Hepatic stellate cell (primary cell): ENCODE measurements around the gene RAET1G.
A peak's percentile ranks its signal among the peaks of the same experiment; 100 is the strongest.
"Not testable (repeated sequence)": the region's sequence is repeated elsewhere in the genome, so short reads cannot be mapped to it uniquely, and the experiment has no call there.

ENCODE experiments used
- DNase-seq: peaks from one replicate; pipeline ENCODE4 v3.0.0; 2011; ENCODE audit warnings: low spot score

Gene RAET1G

DNA sequence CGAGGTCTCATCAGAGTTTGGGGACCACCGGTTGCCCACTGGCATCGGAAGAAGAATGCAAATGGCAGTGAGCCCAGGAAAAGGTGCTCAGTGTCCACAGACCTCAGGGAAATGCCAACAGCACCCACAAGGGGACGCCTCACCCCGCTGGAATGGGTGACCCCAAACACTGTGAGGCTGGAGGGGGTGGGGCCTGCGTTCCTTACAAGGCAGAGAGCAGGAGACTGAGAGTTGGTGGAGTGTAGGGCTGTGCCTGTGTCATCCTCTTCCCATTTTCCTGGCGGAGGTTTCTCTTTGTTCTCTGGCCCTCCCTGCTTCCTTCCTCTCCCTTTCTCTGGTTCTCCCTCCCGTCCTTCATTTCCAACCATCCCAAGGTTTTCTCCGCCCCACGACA is 31.0 kb upstream of the RAET1G start:
- DNase-seq, result not testable (repeated sequence)

DNA sequence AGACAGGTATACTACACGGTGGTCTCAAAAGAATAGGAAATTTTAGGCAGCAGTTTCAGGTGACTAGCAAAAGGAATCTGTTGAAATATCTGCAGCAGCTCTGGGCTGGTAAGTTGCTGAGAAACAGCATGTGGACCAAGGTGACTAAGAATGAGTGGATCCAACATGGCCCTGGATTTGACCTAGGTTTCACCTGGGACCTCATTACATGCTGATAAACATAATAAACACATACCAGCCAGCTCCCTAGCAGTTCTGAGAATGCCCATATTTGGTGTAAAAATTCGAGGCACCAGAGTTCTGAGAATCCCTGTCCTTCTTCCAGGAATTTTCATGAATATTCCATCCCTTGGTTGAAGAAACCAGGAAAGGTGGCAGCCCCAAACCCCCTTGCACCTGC is 30.5 kb upstream of the RAET1G start:
- DNase-seq, result not testable (repeated sequence)

DNA sequence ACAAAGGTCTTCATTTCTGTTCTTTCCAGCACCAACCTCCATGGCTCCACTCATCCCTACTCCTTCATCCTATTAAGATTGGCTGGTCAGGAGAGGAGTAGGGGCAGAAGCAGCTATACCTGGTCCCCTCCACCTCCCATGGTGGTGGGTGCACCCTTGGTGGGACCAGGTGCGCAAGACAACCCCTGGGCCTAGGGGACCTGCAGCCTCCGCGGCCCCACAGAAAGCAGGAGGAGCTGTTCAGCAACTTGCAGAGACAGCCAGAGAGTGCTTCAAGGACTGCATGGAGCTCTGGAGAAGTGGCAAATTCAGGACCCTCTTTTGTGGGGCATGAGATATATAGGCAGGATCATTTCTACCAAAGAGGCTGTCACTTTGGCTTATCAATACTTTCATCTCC is 28.7 kb upstream of the RAET1G start:
- no peak for DNase-seq

DNA sequence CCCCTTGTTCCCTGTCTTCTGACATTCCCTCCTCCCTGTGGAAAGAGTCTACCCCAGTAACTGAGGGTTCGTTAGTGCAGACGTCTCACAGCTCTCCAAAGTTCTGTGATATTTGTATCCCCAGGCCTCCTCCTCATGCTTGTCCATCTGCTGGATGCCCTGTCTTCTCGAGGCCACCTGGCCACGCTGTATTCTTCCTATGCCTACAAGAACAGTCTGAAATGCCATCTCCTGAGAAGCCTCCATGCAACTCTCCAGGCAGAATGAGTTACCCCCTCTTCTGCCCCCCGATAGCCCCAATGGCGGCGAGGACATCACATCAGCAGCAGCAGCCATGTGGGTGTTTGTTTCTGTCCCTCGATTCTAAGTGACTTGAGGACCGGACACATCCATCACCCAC is 28.2 kb upstream of the RAET1G start:
- no peak for DNase-seq

DNA sequence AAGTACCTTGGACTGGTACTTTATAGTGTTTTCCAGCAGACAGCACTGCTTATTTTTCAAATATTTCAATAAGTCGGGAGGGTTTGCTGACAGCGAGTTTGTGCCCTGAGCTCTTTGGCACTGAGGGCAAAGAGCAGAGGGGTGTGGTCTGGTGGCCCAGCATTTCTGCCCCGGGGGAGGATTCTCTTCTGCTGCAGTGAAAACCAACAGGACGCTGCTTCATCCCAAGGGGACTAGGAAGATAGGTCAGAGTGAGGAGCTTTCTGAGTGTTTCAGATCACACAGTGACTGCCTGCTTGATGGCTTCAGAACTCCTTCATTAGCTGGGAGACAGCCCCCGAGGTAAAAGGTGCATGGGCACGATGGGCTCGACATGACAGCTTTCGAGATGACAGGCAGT is 27.5 kb upstream of the RAET1G start:
- no peak for DNase-seq

DNA sequence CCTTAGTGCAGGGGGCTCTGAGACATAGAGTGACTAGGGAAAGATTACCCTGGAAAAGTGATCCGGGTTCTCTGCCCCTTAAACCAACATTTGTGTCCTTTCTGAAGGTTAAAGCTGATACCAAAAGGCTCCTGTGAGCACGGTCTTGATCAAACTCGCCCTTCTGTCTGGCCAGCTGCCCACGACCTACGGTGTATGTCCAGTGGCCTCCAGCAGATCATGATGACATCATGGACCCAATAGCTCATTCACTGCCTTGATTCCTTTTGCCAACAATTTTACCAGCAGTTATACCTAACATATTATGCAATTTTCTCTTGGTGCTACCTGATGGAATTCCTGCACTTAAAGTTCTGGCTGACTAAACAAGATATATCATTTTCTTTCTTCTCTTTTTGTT is 25.7 kb upstream of the RAET1G start:
- no peak for DNase-seq

DNA sequence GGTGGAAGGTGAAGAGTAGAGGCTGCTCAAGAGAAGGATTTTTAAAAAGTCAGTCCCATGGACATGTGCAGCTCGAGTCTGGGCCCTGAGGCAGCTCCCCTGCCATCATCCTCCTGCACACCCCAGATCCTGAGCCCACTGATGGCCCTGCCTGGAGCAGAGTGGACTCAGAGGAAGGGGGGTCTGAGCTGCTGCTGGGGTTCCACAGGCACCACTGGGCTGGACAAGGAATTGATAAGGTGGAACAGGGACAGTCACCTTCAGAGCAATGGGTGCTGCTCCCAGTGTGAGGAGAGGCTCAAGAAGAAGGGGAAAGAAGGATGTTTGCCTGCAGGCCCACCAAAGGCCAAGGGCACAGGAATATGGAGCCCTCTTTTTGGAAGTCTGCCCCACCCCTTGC is 25.1 kb upstream of the RAET1G start:
- no peak for DNase-seq

DNA sequence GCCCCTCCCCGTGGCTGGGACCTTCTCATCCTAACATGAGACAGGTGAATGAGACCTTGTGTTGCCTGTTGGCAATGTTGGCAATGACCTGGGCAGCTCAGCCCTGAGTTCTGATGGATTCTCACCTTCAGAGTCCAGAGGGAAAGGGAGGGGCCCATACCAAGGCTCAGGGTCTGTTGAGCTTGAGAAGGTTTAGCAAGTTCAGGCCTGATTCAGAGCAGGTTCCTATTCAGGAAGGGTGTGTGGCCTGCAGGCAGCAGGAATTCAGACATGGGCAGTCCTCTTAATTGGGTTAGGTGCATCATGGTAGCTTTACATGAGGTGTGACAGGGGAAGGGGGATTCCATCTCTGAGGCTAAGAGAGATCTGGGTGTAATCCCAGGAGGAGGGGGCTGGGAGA is 24.6 kb upstream of the RAET1G start:
- DNase-seq, result not testable (repeated sequence)

DNA sequence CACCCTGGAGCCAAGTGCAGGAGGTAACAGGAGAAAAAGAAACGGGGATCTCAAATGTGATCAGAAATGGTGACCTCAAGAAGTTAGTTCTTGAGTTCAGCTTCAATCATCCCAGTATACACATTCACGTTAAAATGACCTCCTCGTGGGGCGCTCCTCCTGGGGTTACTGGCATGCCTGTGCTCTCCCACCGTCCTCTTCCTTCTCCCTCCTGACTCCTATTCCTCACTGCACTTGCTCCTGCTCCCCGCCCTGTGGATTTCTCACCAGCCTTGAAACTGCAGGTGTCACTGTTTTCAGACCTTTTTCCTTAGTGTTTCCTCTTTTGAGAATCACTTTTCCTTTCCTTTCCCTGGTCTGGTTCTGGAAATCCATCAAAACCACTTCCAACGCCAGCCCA is 23.7 kb upstream of the RAET1G start:
- DNase-seq, result not testable (repeated sequence)

DNA sequence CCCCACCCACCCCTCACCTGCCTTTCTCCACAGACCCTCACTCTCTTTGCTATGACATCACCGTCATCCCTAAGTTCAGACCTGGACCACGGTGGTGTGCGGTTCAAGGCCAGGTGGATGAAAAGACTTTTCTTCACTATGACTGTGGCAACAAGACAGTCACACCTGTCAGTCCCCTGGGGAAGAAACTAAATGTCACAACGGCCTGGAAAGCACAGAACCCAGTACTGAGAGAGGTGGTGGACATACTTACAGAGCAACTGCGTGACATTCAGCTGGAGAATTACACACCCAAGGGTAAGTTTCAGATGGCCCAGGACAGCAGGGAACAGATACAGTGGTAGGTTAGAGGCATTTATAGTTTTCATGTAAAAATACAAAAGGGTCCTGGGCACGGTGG is 22.4 kb upstream of the RAET1G start:
- not testable (repeated sequence) for DNase-seq

DNA sequence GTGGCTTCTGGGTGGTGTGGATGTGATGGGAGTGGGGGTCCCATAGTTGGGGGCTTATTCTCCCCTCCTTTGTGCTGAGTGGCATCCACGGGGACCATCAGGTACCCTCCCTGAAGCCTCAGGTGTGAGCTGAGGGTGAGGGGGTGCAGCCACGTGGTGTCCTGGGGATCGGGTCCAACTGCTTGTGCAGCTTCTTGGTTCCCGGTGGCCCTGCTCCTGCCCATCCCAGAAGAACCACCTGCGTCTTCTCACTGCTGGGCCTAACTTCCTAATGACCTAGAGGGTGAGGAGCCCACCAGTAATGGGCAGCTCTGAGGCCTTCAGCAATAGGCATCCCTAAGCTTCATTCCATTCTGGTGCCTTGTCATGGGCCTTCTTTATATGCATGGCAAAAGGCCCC is 20.4 kb upstream of the RAET1G start:
- not testable (repeated sequence) for DNase-seq

DNA sequence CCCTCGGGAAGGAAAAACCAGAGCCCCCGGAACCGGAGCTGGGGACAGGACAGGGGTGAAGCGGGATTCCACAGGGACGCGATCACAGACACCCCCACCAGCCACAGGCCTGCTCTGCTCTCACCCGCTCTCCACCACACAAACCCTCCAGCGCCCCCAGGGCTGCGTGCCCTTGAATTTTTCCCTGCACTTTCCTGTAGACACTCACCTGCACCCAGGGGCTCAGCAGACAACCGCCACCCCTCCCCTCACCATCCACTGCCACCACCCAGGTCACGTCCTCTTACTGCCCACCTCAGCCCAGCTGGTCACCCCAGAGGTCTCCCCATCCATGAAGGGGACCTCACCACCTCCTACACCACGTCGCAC is 19.5 kb upstream of the RAET1G start:
- DNase-seq, result no peak

DNA sequence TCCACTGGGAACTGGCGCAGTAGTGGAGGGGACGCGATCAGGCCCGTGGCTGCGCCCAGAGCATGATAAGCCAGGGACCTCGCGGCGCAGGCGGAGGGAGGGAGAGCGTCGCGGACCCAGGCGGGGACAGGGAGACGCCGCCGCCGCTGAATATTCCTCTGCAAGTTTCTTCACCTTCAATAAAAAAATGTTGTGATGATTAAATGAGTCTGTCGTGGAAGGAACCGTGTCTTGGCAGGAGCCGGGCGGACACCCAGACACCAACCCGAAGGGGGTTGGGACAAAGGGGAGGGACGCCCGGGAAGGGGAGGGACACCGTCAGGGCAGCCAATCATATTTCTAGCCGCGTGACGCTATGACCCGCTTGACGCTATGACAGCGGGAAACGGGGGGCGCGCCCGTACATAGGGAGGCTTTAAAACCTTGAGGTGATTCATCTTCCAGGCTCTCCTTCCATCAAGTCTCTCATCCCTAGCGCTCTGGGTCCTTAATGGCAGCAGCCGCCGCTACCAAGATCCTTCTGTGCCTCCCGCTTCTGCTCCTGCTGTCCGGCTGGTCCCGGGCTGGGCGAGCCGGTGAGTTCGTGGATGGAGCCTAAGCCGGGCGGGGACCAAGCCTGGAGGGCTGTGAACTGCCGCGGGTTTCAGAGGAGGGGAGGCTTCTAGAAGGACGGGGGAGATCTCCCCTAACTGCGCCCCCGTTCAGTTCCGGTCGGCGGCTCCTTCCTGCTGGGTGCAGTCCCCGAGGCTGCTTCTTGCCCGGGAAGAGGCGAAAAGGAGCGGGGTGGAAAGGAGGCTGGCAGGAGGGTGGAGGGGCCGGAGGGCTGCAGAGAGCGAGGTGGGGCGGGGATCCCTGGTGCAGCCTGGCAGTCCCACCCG is 18.9 kb upstream of the RAET1G start, which contains the start of gene ULBP2:
TSS of gene ULBP2 (plus strand) at position 432 of the 878 bp plus-strand sequence. CDS start at position 491, 59 bp downstream.
- peak; percentile 98 for DNase-seq

DNA sequence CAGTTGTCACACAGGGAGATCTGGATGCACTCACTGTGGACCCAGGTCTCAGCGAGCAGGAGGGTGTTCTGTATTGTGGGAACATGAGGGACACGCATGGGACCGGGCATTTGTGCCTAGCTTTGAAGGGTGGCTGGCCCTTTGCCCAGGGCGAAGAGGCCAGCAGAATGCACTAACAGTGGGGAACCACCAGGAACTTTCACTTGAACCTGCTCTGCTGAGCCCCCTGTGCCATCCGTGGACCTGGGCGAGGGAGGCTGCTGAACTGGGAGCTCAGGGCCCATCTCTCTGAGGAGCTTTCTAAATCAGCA is 17.7 kb upstream of the RAET1G start:
- no peak for DNase-seq

DNA sequence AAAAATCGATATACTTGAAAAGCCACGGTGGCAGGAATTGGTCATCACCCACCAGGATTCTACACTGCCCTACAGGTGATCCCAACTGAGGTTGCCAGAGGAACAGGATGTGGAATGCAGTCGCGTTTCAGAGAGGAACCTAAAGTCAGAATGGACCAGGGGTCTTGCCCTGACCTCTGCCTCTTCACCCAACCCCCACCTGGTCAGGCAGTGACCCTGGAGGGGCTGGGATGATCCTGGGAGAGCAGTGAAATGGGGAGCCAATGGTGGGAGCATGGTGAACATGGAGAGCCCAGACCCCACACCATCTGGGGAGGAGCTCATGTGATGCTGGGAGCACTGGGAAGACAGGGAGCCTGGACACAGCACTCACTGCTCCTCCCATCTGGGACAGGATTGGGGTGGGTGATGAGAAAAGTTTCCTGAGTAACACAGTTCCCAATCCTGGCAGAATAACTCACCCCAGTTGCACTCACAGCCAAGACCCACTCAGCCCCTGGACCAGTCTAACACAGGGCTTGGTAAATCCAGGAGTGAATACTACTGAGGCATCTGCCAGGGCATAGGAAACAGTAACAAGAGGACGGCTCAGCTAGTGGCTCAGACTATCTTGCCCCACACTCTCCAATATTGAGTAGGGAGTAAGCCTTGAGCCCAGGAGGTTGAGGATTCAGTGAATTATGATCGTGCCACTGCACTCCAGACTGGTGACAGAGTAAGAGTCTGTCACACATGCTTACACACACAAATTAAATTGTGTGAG is 17.2 kb upstream of the RAET1G start:
- DNase-seq, result no peak

DNA sequence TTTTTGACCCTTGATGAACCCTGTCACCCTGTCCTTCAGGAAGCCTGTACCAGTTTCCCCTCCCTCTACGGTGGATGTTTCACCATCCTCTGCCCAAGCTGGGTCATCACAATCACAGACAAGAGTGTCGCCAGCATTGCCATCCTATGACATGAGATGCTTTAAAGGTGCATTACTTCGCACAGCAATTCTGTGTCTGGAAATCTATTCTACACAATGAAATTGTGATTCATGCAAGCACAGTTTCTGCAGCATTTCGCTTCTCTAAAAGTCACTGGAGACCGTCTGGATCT is 16.4 kb upstream of the RAET1G start:
- DNase-seq, result no peak

DNA sequence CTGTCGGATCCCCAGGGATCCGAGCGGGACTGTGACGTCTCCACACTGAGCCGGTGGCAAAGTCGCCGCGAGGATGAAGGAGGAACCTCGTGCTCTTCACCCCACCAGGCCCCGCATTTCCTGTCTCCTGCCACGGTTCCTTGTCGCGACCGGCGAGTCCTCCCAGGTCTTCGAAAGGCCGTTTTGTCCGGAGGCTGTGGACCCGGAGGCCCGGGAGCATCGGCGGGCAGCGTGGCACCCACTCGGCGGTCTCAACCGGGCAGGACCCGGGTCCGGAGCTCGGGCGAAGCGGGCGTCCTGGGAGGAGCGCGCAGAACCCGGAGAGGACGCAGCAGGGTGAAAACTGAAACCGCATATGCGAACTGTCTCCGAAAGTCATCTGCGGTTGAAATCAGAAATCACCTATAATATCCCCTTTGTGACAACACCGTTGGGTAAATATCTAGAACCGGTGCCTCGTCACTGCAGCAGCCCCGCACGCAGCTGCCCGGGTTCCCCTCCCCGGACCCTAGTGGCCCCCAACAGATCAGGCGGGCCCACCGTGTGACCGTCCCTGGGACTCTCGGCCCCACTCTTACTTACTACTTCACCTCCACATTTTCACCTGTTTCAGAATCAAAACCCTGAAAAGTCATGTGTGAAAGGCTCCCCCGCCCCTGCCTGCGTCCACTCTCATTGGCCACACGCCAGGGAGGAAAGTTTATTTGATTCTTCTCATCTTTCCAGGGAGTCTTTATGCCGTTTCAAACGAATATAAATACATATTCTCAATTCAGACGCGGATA is 15.8 kb upstream of the RAET1G start:
- DNase-seq, result peak; percentile 31

DNA sequence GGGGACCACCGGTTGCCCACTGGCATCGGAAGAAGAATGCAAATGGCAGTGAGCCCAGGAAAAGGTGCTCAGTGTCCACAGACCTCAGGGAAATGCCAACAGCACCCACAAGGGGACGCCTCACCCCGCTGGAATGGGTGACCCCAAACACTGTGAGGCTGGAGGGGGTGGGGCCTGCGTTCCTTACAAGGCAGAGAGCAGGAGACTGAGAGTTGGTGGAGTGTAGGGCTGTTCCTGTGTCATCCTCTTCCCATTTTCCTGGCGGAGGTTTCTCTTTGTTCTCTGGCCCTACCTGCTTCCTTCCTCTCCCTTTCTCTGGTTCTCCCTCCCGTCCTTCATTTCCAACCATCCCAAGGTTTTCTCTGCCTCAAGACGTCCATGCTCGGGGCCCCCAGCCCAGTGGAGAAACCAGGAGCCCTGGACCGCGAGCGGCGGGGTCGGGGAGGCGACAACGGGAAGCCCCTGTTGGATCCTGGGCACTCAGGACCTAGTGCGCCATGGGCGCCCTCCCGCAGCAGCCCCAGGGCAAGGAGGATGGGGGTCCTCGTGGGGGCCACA is 15.2 kb upstream of the RAET1G start:
- not testable (repeated sequence) for DNase-seq

DNA sequence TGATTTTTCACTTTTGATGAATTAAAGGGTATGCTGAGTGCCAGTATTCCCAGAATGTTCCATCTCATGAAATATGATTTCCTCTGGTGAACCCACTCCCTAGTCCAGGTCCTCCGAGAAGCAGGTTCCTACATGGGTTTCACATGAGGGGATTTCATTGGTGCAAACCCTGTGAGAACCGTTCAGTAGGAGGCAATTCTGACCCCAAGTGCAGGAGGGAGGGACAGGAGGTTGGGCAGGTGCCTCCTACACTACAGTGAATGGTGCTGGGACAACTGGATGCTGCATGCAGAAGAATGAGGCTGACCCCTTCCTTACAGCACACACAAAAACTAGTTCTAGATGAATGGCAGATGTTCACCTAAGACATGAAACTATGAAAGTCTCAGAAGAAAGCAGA is 13.8 kb upstream of the RAET1G start:
- DNase-seq, result no peak

DNA sequence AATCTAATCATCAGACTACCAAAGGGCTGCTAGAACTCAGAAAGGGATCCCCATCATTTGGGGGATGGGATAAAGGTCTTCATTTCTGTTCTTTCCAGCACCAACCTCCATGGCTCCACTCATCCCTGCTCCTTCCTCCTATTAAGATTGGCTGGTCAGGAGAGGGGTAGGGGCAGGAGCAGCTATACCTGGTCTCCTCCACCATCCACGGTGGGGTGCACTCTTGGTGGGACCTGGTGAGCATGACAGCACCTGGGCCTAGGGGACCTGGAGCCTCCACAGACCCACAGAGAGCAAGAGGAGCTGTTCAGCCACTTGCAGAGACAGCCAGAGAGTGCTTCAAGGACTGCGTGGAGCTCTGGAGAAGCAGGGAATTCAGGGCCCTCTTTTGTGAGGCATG is 12.7 kb upstream of the RAET1G start:
- DNase-seq, result no peak

DNA sequence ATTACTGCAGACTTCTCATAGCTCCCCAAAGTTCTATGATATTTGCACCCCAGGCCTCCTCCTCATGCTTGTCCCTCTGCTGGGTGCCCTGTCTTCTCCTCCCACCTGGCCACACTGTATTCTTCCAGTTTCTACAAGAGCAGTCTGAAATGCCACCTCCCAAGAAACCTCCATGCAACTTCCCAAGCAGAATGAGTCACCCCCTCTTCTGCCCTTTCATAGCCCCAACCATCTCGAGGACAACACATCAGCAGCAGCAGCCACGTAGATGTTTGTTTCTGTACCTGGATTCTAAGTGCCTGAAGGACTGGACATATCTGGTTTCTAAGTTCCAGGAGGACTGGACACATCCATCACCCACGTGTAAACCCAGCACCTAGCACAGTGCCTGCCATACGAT is 12.3 kb upstream of the RAET1G start:
- no peak for DNase-seq
